ENCODE measurements around the gene FARS2. TPM values are rescaled to one million over a fixed set of nuclear protein-coding genes. Genes with fewer than 3 reads are reported as not detected.

FARS2 gene
- total RNA-seq (2014; rRNA removed; shearing (Covaris generic)), result 14.3 and 18.3 TPM in 2 replicates
- 11.5 and 13.8 TPM in 2 replicates for total RNA-seq (2022)
- percentile 66 among the genes with signal in this experiment for Bru-seq, nascent RNA
- BruChase-seq, experiment 1, labeled RNA remaining after a 6-hour chase, result percentile 62 among the genes with signal in this experiment
- percentile 60 among the genes with signal in this experiment for BruChase-seq, experiment 2, labeled RNA remaining after a 2-hour chase
- long read RNA-seq, transcript FARS2-201 (7 exons, 1,663 nt), result major isoform, 17 of 35 reads
- long read RNA-seq, partial matches to known transcripts, result 2 of 35 reads
- long read RNA-seq, other reads (novel, unspliced or antisense), result 16 of 35 reads

DNA sequence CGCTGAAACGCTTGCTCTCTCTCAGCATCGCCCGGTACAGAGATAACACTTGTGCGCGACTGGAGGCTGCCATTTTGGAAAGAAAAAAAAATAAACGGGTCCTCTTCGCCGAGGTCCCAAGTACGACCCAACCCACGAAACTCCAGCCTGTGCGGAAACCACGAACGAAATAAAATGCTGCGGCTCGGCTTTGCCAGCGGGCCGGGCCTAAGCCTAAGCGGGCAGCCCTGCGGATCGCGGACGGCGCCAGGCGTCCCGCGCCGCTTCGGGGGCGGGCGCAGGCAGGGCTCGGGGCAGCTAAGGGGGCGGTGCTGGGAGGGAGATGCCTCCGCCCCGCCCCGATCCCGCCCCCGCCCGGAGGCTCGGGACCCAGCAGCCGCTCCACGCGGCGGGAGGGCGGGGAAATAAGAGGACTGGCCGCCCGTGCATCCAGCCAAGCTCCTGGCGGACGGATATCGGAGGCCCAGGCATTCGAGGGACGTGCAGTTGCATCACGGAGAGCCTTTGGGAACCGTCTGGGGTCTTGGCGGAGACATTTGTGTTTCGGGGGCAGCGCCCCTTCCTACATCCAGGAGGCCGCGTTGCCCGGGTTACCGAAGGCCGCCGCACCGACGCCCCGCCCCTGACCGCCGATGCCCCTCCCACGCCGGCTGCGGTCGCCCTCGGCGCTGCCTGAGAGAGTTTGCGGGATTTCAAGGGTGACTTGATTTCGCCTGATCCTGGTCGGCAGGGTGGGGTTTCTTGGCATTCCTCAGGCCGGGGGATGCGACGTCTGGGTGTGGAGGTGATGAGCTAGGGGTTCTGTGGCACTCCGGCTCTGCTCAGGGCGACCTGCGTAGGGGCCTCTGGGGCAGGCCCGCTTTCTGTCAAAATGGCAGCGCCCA is at the start of gene FARS2, which contains the start of gene LYRM4:
Gene FARS2 (plus strand): TSS at position 853 of the 884 bp plus-strand sequence.
Gene LYRM4 (minus strand): TSS at position 290 of the 884 bp plus-strand sequence. CDS start 217 bp downstream, at position 73.
- peak within 1 kb of the TSS; percentile 98 for H3K4me3 ChIP-seq (ENCODE audit: low read depth, low read length, poor library complexity, severe bottlenecking)
- DNase-seq (ENCODE audit: low spot score), result peak; percentile 88
- TF ChIP-seq, protein P1, sequence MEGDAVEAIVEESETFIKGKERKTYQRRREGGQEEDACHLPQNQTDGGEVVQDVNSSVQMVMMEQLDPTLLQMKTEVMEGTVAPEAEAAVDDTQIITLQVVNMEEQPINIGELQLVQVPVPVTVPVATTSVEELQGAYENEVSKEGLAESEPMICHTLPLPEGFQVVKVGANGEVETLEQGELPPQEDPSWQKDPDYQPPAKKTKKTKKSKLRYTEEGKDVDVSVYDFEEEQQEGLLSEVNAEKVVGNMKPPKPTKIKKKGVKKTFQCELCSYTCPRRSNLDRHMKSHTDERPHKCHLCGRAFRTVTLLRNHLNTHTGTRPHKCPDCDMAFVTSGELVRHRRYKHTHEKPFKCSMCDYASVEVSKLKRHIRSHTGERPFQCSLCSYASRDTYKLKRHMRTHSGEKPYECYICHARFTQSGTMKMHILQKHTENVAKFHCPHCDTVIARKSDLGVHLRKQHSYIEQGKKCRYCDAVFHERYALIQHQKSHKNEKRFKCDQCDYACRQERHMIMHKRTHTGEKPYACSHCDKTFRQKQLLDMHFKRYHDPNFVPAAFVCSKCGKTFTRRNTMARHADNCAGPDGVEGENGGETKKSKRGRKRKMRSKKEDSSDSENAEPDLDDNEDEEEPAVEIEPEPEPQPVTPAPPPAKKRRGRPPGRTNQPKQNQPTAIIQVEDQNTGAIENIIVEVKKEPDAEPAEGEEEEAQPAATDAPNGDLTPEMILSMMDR (conservative IDR thresholded peaks at IDR 0.05; ENCODE audit: low read length), result 0 out of 2 replicates have a peak, but pooled peaks have one; percentile 19
- TF ChIP-seq EZH2phosphoT487 (IDR thresholded peaks at IDR 0.05; ENCODE audit: borderline replicate concordance, low read depth, low read length), result no peak
- H3K4me1 ChIP-seq (ENCODE audit: insufficient read depth, low read length, poor library complexity, severe bottlenecking), result peaks cover 18% of the 10 kb centered on the region
- peak within 1 kb of the TSS; percentile 77 for H3K27ac ChIP-seq (ENCODE audit: low read depth, low read length, poor library complexity, severe bottlenecking)
- peaks cover 45% of the 10 kb centered on the region for H3K79me2 ChIP-seq (ENCODE audit: insufficient read depth, low read depth, low read length)
- H2AFZ ChIP-seq (ENCODE audit: low read length), result peak within 1 kb of the TSS; percentile 92
- POLR2A ChIA-PET, result interaction anchor here (0.6 to 1.4 kb wide), 4 partner anchors 8 to 520 kb away, joined by 3 to 4 read pairs (median 4); no protein-coding TSS in a partner anchor
- intact Hi-C loops (cut with micrococcal nuclease; ENCODE audit: unreplicated experiment), result loop anchor here (5.0 kb wide), 1 partner anchor 119 kb away; no protein-coding TSS in a partner anchor
- H4K20me1 ChIP-seq (ENCODE audit: insufficient read depth, low read length), result no peaks in the 10 kb centered on the region
- H3K36me3 ChIP-seq (ENCODE audit: insufficient read depth, low read length), result peaks cover 13% of the 10 kb centered on the region; the same call in 1 of the 2 replicates
- no TSS peak for BruUV-seq (replicated peaks)
- H3K9me2 ChIP-seq (ENCODE audit: insufficient read depth, low read length), result no peaks in the 10 kb centered on the region
- peak within 1 kb of the TSS; percentile 97 for H3K4me2 ChIP-seq (ENCODE audit: low read length)
- no peaks in the 10 kb centered on the region for H3K9me3 ChIP-seq (ENCODE audit: low read length)
- CTCF ChIA-PET (ENCODE audit: unreplicated experiment), result interaction anchor here (0.8 kb wide), 1 partner anchor 16 kb away, joined by 3 read pairs; no protein-coding TSS in a partner anchor

DNA sequence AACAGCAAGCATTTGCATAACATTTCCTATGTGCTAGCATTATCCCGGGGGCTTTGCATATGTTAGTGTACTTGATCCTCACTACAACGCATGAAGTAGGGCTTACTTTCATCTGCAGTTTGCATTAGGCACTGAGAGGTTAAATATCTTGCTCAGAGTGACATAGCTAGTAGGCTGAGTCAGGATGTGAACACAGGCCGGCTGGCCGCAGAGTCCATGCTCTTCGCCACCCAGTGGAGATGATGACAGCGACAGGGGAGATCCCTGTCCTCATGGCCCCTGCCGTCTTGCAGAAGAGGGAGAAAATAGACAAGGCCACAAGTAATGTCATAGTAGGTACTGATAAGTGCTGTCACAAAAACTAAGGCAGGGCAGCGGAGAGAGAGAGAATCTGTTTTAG is 47.5 kb upstream of the FARS2 start:
- Histone ChIP-seq H3K9me2 (ENCODE audit: insufficient read depth, low read length) (no peaks in the 10 kb centered on the region), H3K4me1 (ENCODE audit: insufficient read depth, low read length, poor library complexity, severe bottlenecking) (peaks cover 9% of the 10 kb centered on the region), H3K4me2 (ENCODE audit: low read length) (no peak overlapping the region), H3K4me3 (ENCODE audit: low read depth, low read length, poor library complexity, severe bottlenecking) (no peak overlapping the region), H3K9me3 (ENCODE audit: low read length) (no peaks in the 10 kb centered on the region), H3K27ac (ENCODE audit: low read depth, low read length, poor library complexity, severe bottlenecking) (no peak overlapping the region), H3K36me3 (ENCODE audit: insufficient read depth, low read length) (peaks cover 32% of the 10 kb centered on the region; the same call in 1 of the 2 replicates), H2AFZ (ENCODE audit: low read length) (no peak overlapping the region), H4K20me1 (ENCODE audit: insufficient read depth, low read length) (no peaks in the 10 kb centered on the region), H3K79me2 (ENCODE audit: insufficient read depth, low read depth, low read length) (no peaks in the 10 kb centered on the region)
- ChIA-PET POLR2A (no interaction called here), CTCF (ENCODE audit: unreplicated experiment) (no interaction called here)
- no peak for TF ChIP-seq EZH2phosphoT487 (IDR thresholded peaks at IDR 0.05; ENCODE audit: borderline replicate concordance, low read depth, low read length)
- TF ChIP-seq, protein P1 (conservative IDR thresholded peaks at IDR 0.05; ENCODE audit: low read length), result no peak
- intact Hi-C loops (cut with micrococcal nuclease; ENCODE audit: unreplicated experiment), result loop anchor here (5.0 kb wide), 1 partner anchor 88 kb away; no protein-coding TSS in a partner anchor
- BruUV-seq (replicated peaks), result no TSS peak
- no peak for DNase-seq (ENCODE audit: low spot score)
